Loucy (cell line): ENCODE results near the gene LIPJ.

Source experiments
- H2AFZ ChIP-seq: fragments of 200-600 bp; sonication (generic); 2 replicates; pipeline ENCODE4 v1.6.0; 2016; ENCODE audit warnings: antibody characterized with exemption, mild to moderate bottlenecking, low read length, moderate library complexity
- H3F3A ChIP-seq: fragments of 200-600 bp; 2 replicates; pipeline ENCODE4 v1.6.0; 2016; ENCODE audit warnings: antibody characterized with exemption, low read depth, mild to moderate bottlenecking
- H3K27me3 ChIP-seq: fragments of 200-600 bp; sonication (generic); 2 replicates; pipeline ENCODE4 v1.6.1; 2014; ENCODE audit warnings: low read length, mild to moderate bottlenecking; ENCODE audit not compliant: insufficient read depth, poor library complexity, severe bottlenecking
- H3K36me3 ChIP-seq: fragments of 200-600 bp; sonication (generic); 2 replicates; pipeline ENCODE4 v1.6.1; 2016; ENCODE audit warnings: low read length; ENCODE audit not compliant: insufficient read depth
- H3K4me1 ChIP-seq: fragments of 200-600 bp; sonication (generic); 2 replicates; pipeline ENCODE4 v1.5.1; 2014; ENCODE audit warnings: low read length, mild to moderate bottlenecking; ENCODE audit not compliant: insufficient read depth, poor library complexity, severe bottlenecking
- H3K4me2 ChIP-seq: fragments of 200-600 bp; sonication (generic); 2 replicates; pipeline ENCODE4 v1.6.0; 2014; ENCODE audit warnings: antibody characterized with exemption, low read length, low read depth, mild to moderate bottlenecking; ENCODE audit not compliant: poor library complexity, severe bottlenecking
- H3K4me3 ChIP-seq: fragments of 200-600 bp; sonication (generic); 2 replicates; pipeline ENCODE4 v1.5.1; 2014; ENCODE audit warnings: low read length, mild to moderate bottlenecking, mixed read lengths; ENCODE audit not compliant: poor library complexity, severe bottlenecking
- H3K79me2 ChIP-seq: fragments of 200-600 bp; sonication (generic); 2 replicates; pipeline ENCODE4 v1.6.1; 2014; ENCODE audit warnings: low read length; ENCODE audit not compliant: insufficient read depth
- H3K9ac ChIP-seq: fragments of 200-600 bp; sonication (generic); 2 replicates; pipeline ENCODE4 v1.6.0; 2014; ENCODE audit warnings: mild to moderate bottlenecking, low read depth, low read length, moderate library complexity; ENCODE audit not compliant: poor library complexity, severe bottlenecking
- H3K9me2 ChIP-seq: fragments of 200-600 bp; sonication (generic); replicated peaks from 2 replicates; pipeline ENCODE4 v1.6.1; 2016; ENCODE audit warnings: low read depth, low read length, mixed read lengths
- H3K9me3 ChIP-seq: fragments of 200-600 bp; sonication (generic); 2 replicates; pipeline ENCODE4 v1.6.1; 2014; ENCODE audit warnings: mild to moderate bottlenecking, antibody characterized with exemption, low read length, low read depth; ENCODE audit not compliant: insufficient read depth
- H4K20me1 ChIP-seq: fragments of 200-600 bp; sonication (generic); 2 replicates; pipeline ENCODE4 v1.6.0; 2014; ENCODE audit warnings: antibody characterized with exemption, low read length, mild to moderate bottlenecking; ENCODE audit not compliant: insufficient read depth, poor library complexity, severe bottlenecking
- EZH2phosphoT487 ChIP-seq: fragments of 200-600 bp; IDR thresholded peaks from 2 replicates; pipeline ENCODE4 v1.6.1; 2018; ENCODE audit warnings: antibody characterized with exemption, mild to moderate bottlenecking, moderate library complexity, borderline replicate concordance
- TF ChIP-seq, protein P1 (sequence below): fragments of 200-600 bp; sonication (generic); conservative IDR thresholded peaks from 2 replicates; pipeline ENCODE4 v1.5.1; 2014; ENCODE audit warnings: mild to moderate bottlenecking, antibody characterized with exemption, low read length

LIPJ gene

DNA sequence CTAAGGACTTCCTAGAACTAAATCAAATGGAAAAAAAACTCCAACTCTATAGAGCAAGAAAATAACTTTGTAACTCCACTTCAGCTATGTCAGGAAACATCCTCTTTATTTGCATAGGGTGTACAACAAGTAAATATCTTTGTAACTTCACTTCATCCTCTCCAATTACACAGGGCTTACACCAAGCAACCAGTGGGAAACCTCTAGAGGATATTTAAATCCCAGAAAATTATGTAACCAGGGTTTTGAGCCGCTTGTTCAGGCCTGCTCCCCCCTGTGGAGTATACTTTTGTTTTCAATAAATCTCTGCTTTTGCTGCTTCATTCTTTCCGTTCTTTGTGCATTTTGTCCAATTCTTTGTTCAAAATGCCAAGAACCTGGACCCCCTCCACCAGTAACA is 22.2 kb downstream of the LIPJ start:
- Histone ChIP-seq H3K79me2 (no peaks in the 10 kb centered on the region), H3K36me3 (no peaks in the 10 kb centered on the region), H3K9ac (no peak overlapping the region), H4K20me1 (no peaks in the 10 kb centered on the region), H2AFZ (no peak overlapping the region), H3K4me1 (no peaks in the 10 kb centered on the region), H3K4me2 (no peak overlapping the region), H3K9me2 (no peaks in the 10 kb centered on the region), H3K4me3 (no peak overlapping the region), H3F3A (no peaks in the 10 kb centered on the region), H3K9me3 (no peaks in the 10 kb centered on the region), H3K27me3 (no peaks in the 10 kb centered on the region)
- TF ChIP-seq, protein P1, sequence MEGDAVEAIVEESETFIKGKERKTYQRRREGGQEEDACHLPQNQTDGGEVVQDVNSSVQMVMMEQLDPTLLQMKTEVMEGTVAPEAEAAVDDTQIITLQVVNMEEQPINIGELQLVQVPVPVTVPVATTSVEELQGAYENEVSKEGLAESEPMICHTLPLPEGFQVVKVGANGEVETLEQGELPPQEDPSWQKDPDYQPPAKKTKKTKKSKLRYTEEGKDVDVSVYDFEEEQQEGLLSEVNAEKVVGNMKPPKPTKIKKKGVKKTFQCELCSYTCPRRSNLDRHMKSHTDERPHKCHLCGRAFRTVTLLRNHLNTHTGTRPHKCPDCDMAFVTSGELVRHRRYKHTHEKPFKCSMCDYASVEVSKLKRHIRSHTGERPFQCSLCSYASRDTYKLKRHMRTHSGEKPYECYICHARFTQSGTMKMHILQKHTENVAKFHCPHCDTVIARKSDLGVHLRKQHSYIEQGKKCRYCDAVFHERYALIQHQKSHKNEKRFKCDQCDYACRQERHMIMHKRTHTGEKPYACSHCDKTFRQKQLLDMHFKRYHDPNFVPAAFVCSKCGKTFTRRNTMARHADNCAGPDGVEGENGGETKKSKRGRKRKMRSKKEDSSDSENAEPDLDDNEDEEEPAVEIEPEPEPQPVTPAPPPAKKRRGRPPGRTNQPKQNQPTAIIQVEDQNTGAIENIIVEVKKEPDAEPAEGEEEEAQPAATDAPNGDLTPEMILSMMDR, result no peak
- no peak for TF ChIP-seq EZH2phosphoT487

DNA sequence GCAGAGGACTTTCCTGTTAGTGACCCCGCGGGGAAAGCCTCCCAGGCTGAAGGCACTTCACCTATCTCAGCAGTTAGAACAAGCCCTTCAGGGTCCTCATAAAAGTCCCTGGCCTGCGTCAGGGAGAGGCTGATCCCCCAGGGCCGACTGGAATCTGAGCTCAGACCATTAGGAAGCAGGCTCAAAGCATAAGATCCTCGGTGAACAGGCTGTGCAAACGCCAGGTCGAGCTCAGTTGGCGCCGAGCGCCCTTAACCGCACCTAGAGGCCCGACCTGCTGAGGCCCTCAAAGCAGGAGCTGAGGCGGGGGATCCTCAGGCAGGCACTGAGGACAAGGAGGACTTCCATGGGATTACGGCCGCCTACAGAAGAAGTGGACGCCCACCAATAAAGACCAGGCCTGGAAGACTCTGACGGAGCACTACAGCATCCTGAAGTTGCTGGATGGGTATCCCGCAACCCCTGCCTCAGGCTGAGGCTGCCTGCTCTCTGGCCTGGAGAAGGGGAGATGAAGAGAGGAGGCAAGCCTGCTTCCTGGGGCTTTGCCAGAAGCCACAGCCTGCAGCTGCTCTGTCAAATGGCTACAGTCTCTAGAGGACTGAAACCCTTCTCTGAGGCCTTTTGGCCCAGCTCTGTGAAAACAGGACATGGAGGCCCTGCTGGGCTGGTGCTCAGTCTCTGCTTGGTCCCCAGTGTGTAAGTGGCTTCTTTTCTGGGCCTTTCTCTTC is 29.9 kb downstream of the LIPJ start:
- Histone ChIP-seq H3K36me3 (no peaks in the 10 kb centered on the region), H3K79me2 (no peaks in the 10 kb centered on the region), H3K9ac (no peak overlapping the region), H3K4me1 (no peaks in the 10 kb centered on the region), H3K27me3 (no peaks in the 10 kb centered on the region), H4K20me1 (no peaks in the 10 kb centered on the region), H3K9me3 (no peaks in the 10 kb centered on the region), H3K9me2 (0 out of 2 replicates have a peak, but pooled peaks cover 5% of the 10 kb centered on the region), H3K4me3 (no peak overlapping the region), H3K4me2 (no peak overlapping the region), H2AFZ (no peak overlapping the region), H3F3A (no peaks in the 10 kb centered on the region)
- TF ChIP-seq, protein P1, result no peak
- no peak for TF ChIP-seq EZH2phosphoT487

DNA sequence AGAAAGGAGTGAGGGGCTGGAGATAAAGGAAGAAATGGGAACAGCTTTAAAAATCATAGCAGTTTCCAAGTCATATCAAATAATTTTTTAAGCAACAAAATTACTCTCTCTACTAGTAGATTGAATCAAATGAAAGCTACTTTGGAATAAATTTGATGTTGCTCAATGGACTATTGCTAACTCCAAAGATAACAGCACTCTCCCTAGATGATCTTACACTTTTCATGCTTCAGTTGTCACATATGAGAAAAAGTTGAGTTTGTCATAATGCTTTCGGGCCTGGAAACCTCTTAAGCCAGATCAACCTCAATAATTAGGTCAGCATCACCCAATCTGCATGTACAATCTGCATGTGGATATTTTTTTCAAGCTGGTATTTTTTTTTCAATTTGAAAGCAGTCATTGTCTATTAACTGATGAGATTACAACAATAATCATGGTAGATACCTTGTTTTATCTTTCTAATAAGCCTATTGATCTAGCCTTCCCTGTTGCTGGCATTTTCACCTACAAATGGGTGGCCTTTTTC is 31.3 kb downstream of the LIPJ start:
- Histone ChIP-seq H3K4me2 (no peak overlapping the region), H3K9me2 (0 out of 2 replicates have a peak, but pooled peaks cover 5% of the 10 kb centered on the region)

More for the DNA sequence above, 31.3 kb downstream of the LIPJ start:
- no peak for TF ChIP-seq EZH2phosphoT487
- TF ChIP-seq, protein P1, result no peak
- H3K4me3 ChIP-seq, result no peak overlapping the region
- no peaks in the 10 kb centered on the region for H3K79me2 ChIP-seq
- no peaks in the 10 kb centered on the region for H3K36me3 ChIP-seq
- no peaks in the 10 kb centered on the region for H3K27me3 ChIP-seq
- H2AFZ ChIP-seq, result no peak overlapping the region
- no peaks in the 10 kb centered on the region for H3K9me3 ChIP-seq
- no peaks in the 10 kb centered on the region for H3K4me1 ChIP-seq
- H3F3A ChIP-seq, result no peaks in the 10 kb centered on the region
- H3K9ac ChIP-seq, result no peak overlapping the region
- H4K20me1 ChIP-seq, result no peaks in the 10 kb centered on the region
